SHP77 treated with DMSO at 0.1 percent for 48 hours (cell line): Measurements from ENCODE around the gene ITGA7.
A peak's percentile ranks its signal among the peaks of the same experiment; 100 is the strongest.

ENCODE experiments used
- DNase-seq: peaks from one replicate; lab custom pipeline; 2025; lab: John Stamatoyannopoulos, UW

ITGA7 gene

DNA sequence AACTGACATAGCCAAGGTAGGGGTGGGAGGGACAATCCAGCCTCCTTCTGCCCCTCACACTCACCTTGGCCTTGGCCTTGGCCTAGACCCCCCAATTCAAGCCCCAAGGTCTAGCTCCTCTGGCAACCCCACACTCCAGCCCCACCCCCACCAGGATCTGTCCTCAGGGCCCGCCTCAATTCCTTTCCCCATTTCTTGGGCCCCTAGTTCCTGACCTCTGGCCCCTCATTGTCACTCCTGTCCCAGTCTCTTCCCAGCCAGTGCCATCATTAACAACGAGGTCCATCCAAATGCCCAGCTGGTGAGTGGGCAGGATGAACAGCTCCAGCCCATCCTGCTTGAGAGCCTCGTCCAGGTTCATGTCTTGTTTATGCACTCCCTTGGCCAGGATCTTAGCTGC, 28.4 kb upstream of the ITGA7 start:
- DNase-seq: no peak

DNA sequence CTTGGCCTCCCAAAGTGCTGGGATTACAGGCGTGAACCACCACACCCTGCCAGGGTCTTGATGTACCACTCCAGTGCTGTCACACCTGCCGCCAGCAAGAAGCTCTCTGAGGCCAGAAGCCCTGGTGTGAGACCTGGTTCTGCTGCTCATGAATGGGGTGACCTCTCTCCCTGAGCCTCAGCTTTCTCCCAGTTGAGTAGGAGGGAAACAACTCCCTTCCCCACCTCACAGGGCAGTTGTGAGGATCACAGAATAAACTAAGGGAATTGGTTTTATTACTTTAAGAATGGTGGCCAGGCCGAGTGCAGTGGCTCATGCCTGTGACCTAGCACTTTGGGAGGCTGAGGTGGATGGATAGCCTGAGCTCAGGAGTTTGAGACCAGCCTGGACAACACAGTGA, 26.9 kb upstream of the ITGA7 start:
- DNase-seq: no peak

DNA sequence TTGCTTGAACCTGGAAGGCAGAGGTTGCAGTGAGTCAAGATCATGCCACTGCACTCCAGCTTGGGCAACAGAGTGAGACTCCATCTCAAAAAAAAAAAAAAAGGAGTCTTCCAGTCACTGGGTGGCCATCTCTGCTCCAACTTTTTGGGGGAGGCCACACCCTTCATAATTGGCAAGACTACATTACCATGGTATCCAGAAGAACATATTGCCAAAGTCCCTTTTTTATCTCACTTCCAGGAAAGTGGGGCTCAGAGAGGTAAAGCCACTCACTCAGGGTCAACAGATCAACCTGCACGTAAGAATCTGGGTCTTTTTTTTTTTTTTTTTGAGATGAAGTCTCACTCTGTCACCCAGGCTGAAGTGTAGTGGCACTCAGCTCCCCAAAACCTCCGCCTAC, 26.2 kb upstream of the ITGA7 start:
- no peak for DNase-seq

GRCh38 chr12:55733021-55733555, 25.4 kb upstream of the ITGA7 start:
- no peak for DNase-seq

GRCh38 chr12:55732288-55732687, 24.6 kb upstream of the ITGA7 start:
- no peak for DNase-seq

DNA sequence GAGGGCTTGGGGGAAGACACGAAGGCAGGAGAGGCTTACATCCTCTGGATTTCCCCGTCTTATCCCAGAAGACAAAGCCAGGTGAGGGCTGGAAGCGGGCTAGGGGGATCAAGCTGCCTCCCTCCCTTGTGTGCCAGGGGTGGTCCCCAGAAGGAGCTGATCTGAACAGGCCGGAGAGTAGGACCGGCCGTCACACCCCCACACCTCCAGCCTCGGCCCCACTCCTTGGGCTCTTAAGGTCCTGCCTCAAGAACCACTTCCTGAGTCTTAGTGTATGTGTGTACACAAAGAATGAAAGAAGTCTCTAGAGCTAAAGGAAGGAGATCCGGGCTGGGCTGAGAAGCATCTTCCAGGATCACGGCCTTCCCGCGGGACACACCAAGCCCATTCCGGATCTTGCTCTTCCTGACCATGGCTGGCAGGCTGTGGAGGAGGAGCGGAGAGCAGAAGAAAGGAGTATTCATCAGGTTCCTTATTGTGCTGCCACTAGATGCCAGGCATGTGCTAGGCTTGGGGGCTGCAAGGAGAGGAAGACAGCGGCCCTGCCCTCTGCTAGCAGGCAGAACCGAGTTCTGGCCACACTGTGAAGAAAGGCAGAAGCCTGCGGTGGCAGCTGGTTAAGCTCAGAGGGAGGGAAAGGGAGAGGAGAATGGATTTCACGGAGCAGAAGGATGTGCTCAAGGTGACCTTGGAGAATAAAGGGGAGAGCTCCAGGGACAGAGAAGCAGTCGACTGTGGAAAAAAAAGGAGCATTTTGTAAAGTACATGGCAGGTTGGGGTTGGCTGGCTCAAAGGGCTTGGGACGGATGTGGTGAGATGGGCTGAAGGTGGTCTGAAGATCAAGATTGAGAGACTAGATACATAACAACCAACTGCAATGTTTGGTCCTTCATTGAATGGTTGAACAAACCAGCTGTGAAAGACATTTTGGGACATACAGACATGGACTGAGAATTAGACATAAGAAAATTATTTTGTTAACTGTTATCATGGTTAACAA, 22.4 kb upstream of the ITGA7 start:
- DNase-seq: peak; percentile 22

- peak; percentile 72 for DNase-seq
Observed at GRCh38 chr12:55728939-55729818, 21.5 kb upstream of the ITGA7 start, which contains the start of gene CD63. CD63 (minus strand) TSS chr12:55729009; CDS start chr12:55728341, 668 bp downstream.

DNA sequence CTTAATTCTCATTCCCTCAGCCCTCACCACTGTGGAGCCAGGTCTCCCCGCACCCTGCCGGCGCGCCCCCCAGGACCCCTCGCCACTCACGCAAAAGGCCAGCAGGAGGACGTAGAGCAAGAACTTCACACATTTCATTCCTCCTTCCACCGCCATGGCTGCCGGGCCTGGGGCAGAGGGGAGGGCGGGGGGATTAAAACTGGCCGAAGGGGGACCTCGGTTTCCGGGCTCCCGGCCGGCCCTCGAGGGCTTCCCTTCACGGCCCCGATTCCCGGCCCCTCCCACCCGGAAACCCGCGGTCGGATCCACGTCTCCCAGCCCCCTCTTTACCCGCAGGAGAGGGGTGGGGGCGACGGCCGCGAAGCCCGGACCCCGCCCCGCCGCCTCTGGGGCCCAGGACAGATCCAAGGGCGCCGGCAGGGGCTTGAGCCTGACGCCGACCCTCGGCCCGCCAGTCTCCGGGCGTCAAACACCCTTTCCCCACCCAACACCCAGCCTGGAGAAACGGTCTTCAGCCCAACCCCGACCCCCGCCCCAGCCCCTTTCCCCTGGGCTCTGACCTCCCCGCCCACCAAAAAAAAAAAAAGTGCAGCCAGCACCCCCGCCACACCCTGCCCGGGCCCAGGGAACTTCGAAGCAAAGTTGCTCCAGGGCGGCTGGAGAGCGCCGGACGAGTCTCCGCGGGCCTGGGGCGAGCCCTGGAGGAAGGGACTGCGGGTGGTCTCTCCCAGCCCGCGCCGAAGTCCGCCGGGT, 20.7 kb upstream of the ITGA7 start:
- DNase-seq: no peak

GRCh38 chr12:55727643-55728185, 20.0 kb upstream of the ITGA7 start:
- DNase-seq: no peak

- DNase-seq: no peak
Observed at GRCh38 chr12:55726971-55727370, 19.3 kb upstream of the ITGA7 start.

GRCh38 chr12:55725556-55725955, 17.9 kb upstream of the ITGA7 start:
- no peak for DNase-seq

- DNase-seq: no peak
Observed at GRCh38 chr12:55724940-55725309, 17.2 kb upstream of the ITGA7 start.

DNA sequence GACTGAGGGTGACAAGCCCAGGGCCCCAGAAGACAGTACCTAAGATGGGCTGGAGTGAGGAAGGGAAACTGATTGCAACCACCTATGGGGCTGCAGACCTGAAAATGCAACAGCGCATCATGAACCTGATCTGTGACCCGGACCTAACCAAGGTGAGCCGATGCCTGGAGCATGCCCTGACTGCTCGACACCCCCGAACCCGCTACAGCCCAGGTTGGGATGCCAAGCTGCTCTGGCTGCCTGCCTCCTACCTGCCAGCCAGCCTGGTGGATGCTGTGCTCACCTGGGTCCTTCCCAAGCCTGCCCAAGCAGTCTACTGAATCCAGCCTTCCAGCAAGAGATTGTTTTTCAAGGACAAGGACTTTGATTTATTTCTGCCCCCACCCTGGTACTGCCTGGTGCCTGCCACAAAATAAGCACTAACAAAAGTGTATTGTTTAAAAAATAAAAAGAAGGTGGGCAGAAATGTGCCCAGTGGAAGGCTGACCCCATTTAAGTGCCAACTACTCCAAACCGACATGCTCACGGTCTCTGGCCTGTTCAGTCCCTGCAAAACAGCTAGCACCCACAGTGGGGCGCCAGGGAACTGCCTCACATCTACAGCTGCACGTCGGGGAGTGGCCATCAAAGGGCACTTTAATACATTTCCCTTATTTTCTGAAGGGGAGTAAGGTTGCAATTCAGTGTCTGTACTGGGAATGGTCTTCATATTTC, 16.7 kb upstream of the ITGA7 start:
- peak; percentile 18 for DNase-seq

GRCh38 chr12:55723516-55724225, 16.0 kb upstream of the ITGA7 start:
- no peak for DNase-seq

DNA sequence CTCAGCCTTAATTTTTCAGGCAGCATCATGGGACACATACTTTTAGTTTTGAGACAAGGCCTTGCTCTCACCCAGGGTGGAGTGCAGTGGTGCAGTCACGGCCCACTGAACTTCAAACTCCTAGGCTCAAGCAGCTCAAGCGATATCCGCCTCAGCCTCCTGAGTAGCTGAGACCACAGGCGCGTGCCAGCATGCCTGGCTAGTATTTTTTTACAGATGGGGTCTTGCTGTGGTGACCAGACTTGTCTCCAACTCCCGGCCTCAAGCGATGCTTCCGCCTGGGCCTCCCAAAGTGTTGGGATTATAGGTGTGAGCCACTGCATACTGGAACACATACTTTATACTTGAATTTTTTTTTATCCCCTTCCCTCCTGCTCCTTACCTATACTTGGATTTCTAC, 15.2 kb upstream of the ITGA7 start:
- DNase-seq: no peak

DNA sequence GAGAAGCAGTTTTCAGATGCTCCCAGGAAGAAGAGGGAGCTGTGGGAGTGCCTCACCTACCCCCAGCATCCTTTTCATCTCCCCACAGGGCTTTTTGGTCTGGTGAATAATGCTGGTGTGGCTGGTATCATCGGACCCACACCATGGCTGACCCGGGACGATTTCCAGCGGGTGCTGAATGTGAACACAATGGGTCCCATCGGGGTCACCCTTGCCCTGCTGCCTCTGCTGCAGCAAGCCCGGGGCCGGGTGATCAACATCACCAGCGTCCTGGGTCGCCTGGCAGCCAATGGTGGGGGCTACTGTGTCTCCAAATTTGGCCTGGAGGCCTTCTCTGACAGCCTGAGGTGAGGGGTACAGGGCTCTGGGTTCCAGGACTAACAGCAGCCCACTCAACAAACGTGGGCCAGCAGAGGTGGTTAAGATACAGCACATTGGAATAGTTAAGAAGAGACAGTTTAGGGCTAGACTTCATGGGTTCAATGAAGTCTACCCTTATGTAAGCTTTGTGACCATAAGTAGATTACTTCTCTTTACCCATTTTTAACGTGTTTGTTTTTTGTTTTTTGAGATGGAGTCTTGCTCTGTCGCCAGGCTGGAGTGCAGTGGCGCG, 14.0 kb upstream of the ITGA7 start:
- DNase-seq: no peak

GRCh38 chr12:55720894-55721444, 13.3 kb upstream of the ITGA7 start:
- DNase-seq: no peak

- DNase-seq: no peak
Observed at GRCh38 chr12:55720071-55720564, 12.4 kb upstream of the ITGA7 start, which contains the start of gene RDH5. RDH5 (plus strand) TSS chr12:55720393; CDS start chr12:55721185, 792 bp downstream.

- no peak for DNase-seq
Observed at GRCh38 chr12:55719371-55719770, 11.7 kb upstream of the ITGA7 start.
